ENCODE measurements around the gene NOTCH2NLA.
"Not testable (repeated sequence)": the region's sequence is repeated elsewhere in the genome, so short reads cannot be mapped to it uniquely, and the experiment has no call there.

Gene NOTCH2NLA

DNA sequence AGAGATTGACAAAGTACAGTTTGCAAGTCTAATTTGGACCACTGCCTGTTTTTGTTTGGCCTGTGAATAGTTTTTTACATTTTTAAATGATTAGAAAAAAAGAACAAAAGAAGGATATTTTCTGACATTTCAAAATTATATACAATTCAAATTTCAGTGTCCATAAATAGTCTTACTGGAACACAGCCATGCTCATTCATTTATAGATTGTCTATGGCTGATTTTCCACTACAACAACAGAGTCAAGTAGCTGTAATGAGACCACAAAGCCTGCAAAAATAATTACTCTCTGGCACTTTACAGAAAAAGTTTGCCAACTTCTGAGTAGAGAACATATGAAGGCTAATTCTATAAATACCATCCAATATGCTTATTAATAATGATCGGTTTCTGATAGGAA lies 61.1 kb downstream of the NOTCH2NLA start:
- DNase-seq (ENCODE audit: low read depth in 2 of 3, low spot score in 2 of 3): not testable (repeated sequence)

- DNase-seq (ENCODE audit: low read depth in 2 of 3, low spot score in 2 of 3): not testable (repeated sequence)
Observed at GRCh38 chr1:146167273-146167672, 61.5 kb downstream of the NOTCH2NLA start.

DNA sequence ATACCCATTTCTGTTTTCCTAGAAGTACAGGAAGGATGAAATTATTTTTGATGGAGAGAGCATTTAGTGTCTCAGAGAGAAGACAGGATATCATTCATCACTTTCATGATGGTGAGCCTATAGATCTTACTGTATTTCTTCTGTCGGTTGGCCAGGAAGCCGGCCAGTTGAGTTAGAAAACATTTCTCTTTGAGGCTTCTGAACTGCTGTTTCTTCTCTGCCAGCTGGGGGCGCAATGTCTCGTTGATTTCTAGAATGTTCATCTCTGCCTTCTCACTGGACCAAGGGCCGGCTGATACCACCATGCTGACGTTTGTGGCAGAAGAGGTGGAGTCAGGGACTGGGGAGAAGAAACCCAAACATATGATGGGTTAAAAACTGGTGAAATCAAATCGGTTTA lies 84.4 kb downstream of the NOTCH2NLA start, which contains the start of gene NBPF10:
NBPF10 (minus strand) TSS at position 340 of the 400 bp plus-strand sequence; CDS start at position 305, 35 bp downstream.
- not testable (repeated sequence) for DNase-seq (ENCODE audit: low read depth in 2 of 3, low spot score in 2 of 3)

Data from activated CD8-positive, alpha-beta memory T cell treated with anti-CD3 and anti-CD28 coated beads for 48 hours (primary cell).